GM04504 (cell line): ENCODE results near the gene SLC4A7.
"Not testable (repeated sequence)": the region's sequence is repeated elsewhere in the genome, so short reads cannot be mapped to it uniquely, and the experiment has no call there.

ENCODE experiments used
- DNase-seq: peaks from one replicate; pipeline ENCODE4 v3.0.0-alpha.2; 2012; ENCODE audit warnings: low read depth

Gene SLC4A7

GRCh38 chr3:27358372-27358771 lies 125.8 kb downstream of the SLC4A7 start:
- DNase-seq, result no peak

GRCh38 chr3:27357665-27358258 lies 126.4 kb downstream of the SLC4A7 start:
- peak; percentile 9 for DNase-seq

GRCh38 chr3:27356976-27357375 lies 127.2 kb downstream of the SLC4A7 start:
- no peak for DNase-seq

- DNase-seq, result no peak
Observed at GRCh38 chr3:27354588-27355203, 129.5 kb downstream of the SLC4A7 start.

- DNase-seq, result no peak
Observed at GRCh38 chr3:27354161-27354560, 130.0 kb downstream of the SLC4A7 start.

GRCh38 chr3:27353221-27353620 lies 131.0 kb downstream of the SLC4A7 start:
- no peak for DNase-seq

- no peak for DNase-seq
Observed at GRCh38 chr3:27352047-27352446, 132.1 kb downstream of the SLC4A7 start.

- no peak for DNase-seq
Observed at GRCh38 chr3:27349832-27350231, 134.4 kb downstream of the SLC4A7 start.

GRCh38 chr3:27345959-27346865 lies 138.0 kb downstream of the SLC4A7 start:
- no peak for DNase-seq

- no peak for DNase-seq
Observed at GRCh38 chr3:27345493-27345892, 138.7 kb downstream of the SLC4A7 start.

- no peak for DNase-seq
Observed at GRCh38 chr3:27345045-27345444, 139.1 kb downstream of the SLC4A7 start.

- DNase-seq, result no peak
Observed at GRCh38 chr3:27344192-27344591, 140.0 kb downstream of the SLC4A7 start.

GRCh38 chr3:27342267-27342666 lies 141.9 kb downstream of the SLC4A7 start:
- no peak for DNase-seq

GRCh38 chr3:27340534-27340933 lies 143.7 kb downstream of the SLC4A7 start:
- no peak for DNase-seq

GRCh38 chr3:27335571-27335970 lies 148.6 kb downstream of the SLC4A7 start:
- no peak for DNase-seq

- DNase-seq, result no peak
Observed at GRCh38 chr3:27333843-27334242, 150.3 kb downstream of the SLC4A7 start.

GRCh38 chr3:27328982-27329762 lies 155.0 kb downstream of the SLC4A7 start:
- not testable (repeated sequence) for DNase-seq

GRCh38 chr3:27326629-27327545 lies 157.3 kb downstream of the SLC4A7 start:
- peak; percentile 92 for DNase-seq

GRCh38 chr3:27326202-27326601 lies 158.0 kb downstream of the SLC4A7 start:
- peak; percentile 17 for DNase-seq

GRCh38 chr3:27325419-27325818 lies 158.8 kb downstream of the SLC4A7 start:
- DNase-seq, result no peak

- no peak for DNase-seq
Observed at GRCh38 chr3:27324686-27325085, 159.5 kb downstream of the SLC4A7 start.
